ENCODE data around the gene ECHDC3. TPM values are rescaled to one million over a fixed set of nuclear protein-coding genes. Genes with fewer than 3 reads are reported as not detected.

The ECHDC3 gene
- polyA plus RNA-seq, 2 of the 4 experiments (the other 2 are of a cell fraction), result 6.0 to 6.1 TPM

- POLR2A ChIA-PET, result no interaction called here
Measured at GRCh38 chr10:11775412-11775811, 33.2 kb downstream of the ECHDC3 start.

GRCh38 chr10:11776080-11776479 lies 33.9 kb downstream of the ECHDC3 start:
- Histone ChIP-seq H3K4me1 (peaks cover 8% of the 10 kb centered on the region; the same call in 1 of the 3 replicates), H3K27ac (no peak overlapping the region), H3K4me2 (peak overlapping the region; percentile 12; the same call in 1 of the 3 replicates), H3K9me3 (no peaks in the 10 kb centered on the region), H3K4me3 (no peak overlapping the region)
- CTCF ChIA-PET, result interaction anchor here (1.2 kb wide), 1 partner anchor 210 kb away, joined by 3 read pairs; no protein-coding TSS in a partner anchor
- DNase-seq (ENCODE audit: low read depth in 1 of 2, low spot score in 1 of 2) (peak in 1 of 2 experiments; percentile 44), FAIRE-seq (no peak), ATAC-seq (peak; percentile 58 to 60; a peak in 3 of 6 replicates)
- TF ChIP-seq HMGXB4 (CRISPR knock-in tag; IDR thresholded peaks at IDR 0.05; ENCODE audit: borderline replicate concordance) (no peak), FOSL2 (IDR thresholded peaks at IDR 0.05) (no peak), FOSL2 (CRISPR knock-in tag; IDR thresholded peaks at IDR 0.05) (peak; percentile 16; the same call in 1 of the 2 replicates)
- POLR2A ChIA-PET, result no interaction called here
- WGBS (ENCODE audit: missing lambda C conversion rate), result 24% methylated on average over 3 of the region's 3 CpGs

More at GRCh38 chr10:11775412-11775811, 33.2 kb downstream of the ECHDC3 start:
- H3K27ac ChIP-seq, result no peak overlapping the region
- CTCF ChIA-PET, result interaction anchor here (1.2 to 4.4 kb wide), 2 partner anchors 7 to 211 kb away, joined by 3 to 29 read pairs; no protein-coding TSS in a partner anchor
- H3K4me1 ChIP-seq, result peaks cover 8% of the 10 kb centered on the region; the same call in 1 of the 3 replicates
- no peak overlapping the region for H3K4me2 ChIP-seq
- ATAC-seq, result no peak
- no peaks in the 10 kb centered on the region for H3K9me3 ChIP-seq
- H3K4me3 ChIP-seq, result no peak overlapping the region
- DNase-seq (ENCODE audit: low read depth in 1 of 2, low spot score in 1 of 2), result no peak
- WGBS (ENCODE audit: missing lambda C conversion rate), result 56% methylated on average over 5 of the region's 5 CpGs
- TF ChIP-seq NR3C1 (IDR thresholded peaks at IDR 0.05) (no peak), CHD2 (IDR thresholded peaks at IDR 0.05; ENCODE audit: low read length, partially characterized antibody) (no peak), POLR2AphosphoS2 (conservative IDR thresholded peaks at IDR 0.05; ENCODE audit: low read length) (no peak), NFE2L2 (conservative IDR thresholded peaks at IDR 0.05; ENCODE audit: low read length) (no peak), HDAC2 (IDR thresholded peaks at IDR 0.05) (no peak)
- FAIRE-seq, result no peak

GRCh38 chr10:11781114-11781513 lies 38.9 kb downstream of the ECHDC3 start:
- FAIRE-seq (no peak), DNase-seq (ENCODE audit: low read depth in 1 of 2, low spot score in 1 of 2) (no peak), ATAC-seq (no peak)
- ChIA-PET POLR2A (no interaction called here), CTCF (interaction anchor here (1.3 to 6.8 kb wide), 6 partner anchors 8 to 266 kb away, joined by 4 to 79 read pairs (median 22); no protein-coding TSS in a partner anchor)
- peaks cover 2% of the 10 kb centered on the region; the same call in 1 of the 3 replicates for H3K4me1 ChIP-seq
- no peak overlapping the region for H3K4me2 ChIP-seq
- WGBS (ENCODE audit: missing lambda C conversion rate), result 81% methylated on average over 3 of the region's 6 CpGs
- no peaks in the 10 kb centered on the region for H3K9me3 ChIP-seq
- H3K27ac ChIP-seq, result no peak overlapping the region
- H3K4me3 ChIP-seq, result no peak overlapping the region
- TF ChIP-seq RAD21 (conservative IDR thresholded peaks at IDR 0.05 in 1 of 2, IDR thresholded peaks at IDR 0.05 in 1 of 2) (no peak), CBX8 (IDR thresholded peaks at IDR 0.05) (no peak), RNF2 (IDR thresholded peaks at IDR 0.05; ENCODE audit: borderline replicate concordance, low read depth) (no peak), POLR2A (IDR thresholded peaks at IDR 0.05; ENCODE audit: low read length) (no peak), BCL3 (IDR thresholded peaks at IDR 0.05) (no peak), SMC3 (IDR thresholded peaks at IDR 0.05) (no peak), JUNB (IDR thresholded peaks at IDR 0.05) (no peak), CTCF (IDR thresholded peaks at IDR 0.05) (no peak), MAFK (IDR thresholded peaks at IDR 0.05; ENCODE audit: partially characterized antibody) (no peak), ZC3H11A (IDR thresholded peaks at IDR 0.05) (no peak), HOXA7 (CRISPR knock-in tag; IDR thresholded peaks at IDR 0.05) (no peak), REST (IDR thresholded peaks at IDR 0.05) (no peak), HOXB13 (CRISPR knock-in tag; IDR thresholded peaks at IDR 0.05; ENCODE audit: low read depth) (no peak), MAZ (IDR thresholded peaks at IDR 0.05; ENCODE audit: borderline replicate concordance, low read depth, low read length) (no peak), NPAS2 (CRISPR knock-in tag; IDR thresholded peaks at IDR 0.05; ENCODE audit: borderline replicate concordance) (no peak), ELK1 (IDR thresholded peaks at IDR 0.05; ENCODE audit: low read depth, low read length) (no peak), POLR2AphosphoS2 (conservative IDR thresholded peaks at IDR 0.05; ENCODE audit: low read length) (no peak)
